Hepatocyte (in vitro differentiated cells): ENCODE data around the gene HBE1. TPM values are rescaled to one million over a fixed set of nuclear protein-coding genes. Genes with fewer than 3 reads are reported as not detected.

Experiments used
- DNase-seq: peaks from one replicate; pipeline ENCODE4 v3.0.0-alpha.2; 2016; ENCODE audit warnings: low spot score
- H2AFZ ChIP-seq: fragments of 200-600 bp; sonication (generic); 2 replicates; pipeline ENCODE4 v1.6.0; 2016; ENCODE audit warnings: antibody characterized with exemption, mild to moderate bottlenecking
- H3K27ac ChIP-seq: fragments of 200-600 bp; sonication (generic); 2 replicates; pipeline ENCODE4 v1.5.1; 2016; ENCODE audit warnings: mild to moderate bottlenecking
- H3K27me3 ChIP-seq: fragments of 200-600 bp; sonication (generic); 2 replicates; pipeline ENCODE4 v1.6.1; 2016
- H3K36me3 ChIP-seq: fragments of 200-600 bp; sonication (generic); replicated peaks from 2 replicates; pipeline ENCODE4 v1.5.1; 2016; ENCODE audit warnings: low read depth; ENCODE audit not compliant: insufficient read depth
- H3K4me1 ChIP-seq: fragments of 200-600 bp; sonication (generic); 2 replicates; pipeline ENCODE4 v1.5.1; 2016; ENCODE audit warnings: mild to moderate bottlenecking, moderate library complexity; ENCODE audit not compliant: insufficient read depth
- H3K4me2 ChIP-seq: fragments of 200-600 bp; sonication (generic); 2 replicates; pipeline ENCODE4 v1.6.0; 2016
- H3K4me3 ChIP-seq: fragments of 200-600 bp; sonication (generic); 2 replicates; pipeline ENCODE4 v1.5.1; 2016; ENCODE audit warnings: mild to moderate bottlenecking
- H3K79me2 ChIP-seq: fragments of 200-600 bp; sonication (generic); 2 replicates; pipeline ENCODE4 v1.6.0; 2017; ENCODE audit warnings: mild to moderate bottlenecking
- H3K9me2 ChIP-seq: fragments of 200-600 bp; sonication (generic); replicated peaks from 2 replicates; pipeline ENCODE4 v1.6.0; 2017; ENCODE audit warnings: mild to moderate bottlenecking; ENCODE audit not compliant: insufficient read depth
- H3K9me3 ChIP-seq: fragments of 200-600 bp; sonication (generic); 2 replicates; pipeline ENCODE4 v1.5.1; 2016; ENCODE audit warnings: low read depth, mild to moderate bottlenecking
- H4K20me1 ChIP-seq: fragments of 200-600 bp; sonication (generic); 2 replicates; pipeline ENCODE4 v1.6.0; 2016; ENCODE audit warnings: mild to moderate bottlenecking; ENCODE audit not compliant: insufficient read depth, poor library complexity, severe bottlenecking
- CTCF ChIP-seq: fragments of 200-600 bp; sonication (generic); IDR thresholded peaks from 2 replicates; pipeline ENCODE4 v1.5.1; 2016; ENCODE audit warnings: antibody characterized with exemption, mild to moderate bottlenecking; ENCODE audit not compliant: poor library complexity
- EZH2 ChIP-seq: fragments of 200-600 bp; sonication (generic); IDR thresholded peaks from 2 replicates; pipeline ENCODE4 v1.6.1; 2016; ENCODE audit warnings: antibody characterized with exemption, mild to moderate bottlenecking, borderline replicate concordance
- EZH2phosphoT487 ChIP-seq: fragments of 200-600 bp; sonication (generic); IDR thresholded peaks from one replicate; pipeline ENCODE4 v1.6.1; 2018; ENCODE audit warnings: antibody characterized with exemption, mild to moderate bottlenecking, low read depth, moderate library complexity; ENCODE audit not compliant: unreplicated experiment, severe bottlenecking
- WGBS: methylation state at CpG from one replicate; pipeline ENCODE4 v1.1.6; 2016; ENCODE audit warnings: low lambda C conversion rate; ENCODE audit errors: missing lambda C conversion rate; 5-methylcytosine and 5-hydroxymethylcytosine counted together
- polyA plus RNA-seq: library from polyadenylated mRNA; unstranded; fragments of >200 nt; fragmentation: Nextera tagmentation; extraction: Ambion mirVana; gene quantifications from 2 replicates; pipeline ENCODE4 v1.2.1, GENCODE V29; 2016
- total RNA-seq: library from RNA; depleted of rRNA; stranded (reverse); fragments of >200 nt; gene quantifications from 2 replicates; pipeline ENCODE4 v1.2.3, GENCODE V29; 2014

HBE1 gene
- total and polyA plus RNA-seq, 2 experiments from 2014 or later, result 0.25 to 1.1 TPM

- Histone ChIP-seq H3K27ac (no peak within 1 kb of the TSS), H3K4me3 (no peak within 1 kb of the TSS), H3K9me2 (no peaks in the 10 kb centered on the region), H3K9me3 (no peaks in the 10 kb centered on the region), H3K4me2 (no peak within 1 kb of the TSS), H4K20me1 (no peaks in the 10 kb centered on the region), H3K27me3 (peaks cover 3% of the 10 kb centered on the region), H3K36me3 (peaks cover 3% of the 10 kb centered on the region), H3K4me1 (no peaks in the 10 kb centered on the region), H2AFZ (no peak within 1 kb of the TSS), H3K79me2 (no peaks in the 10 kb centered on the region)
- WGBS, result 90% methylated on average over 2 of the region's 2 CpGs
- DNase-seq, result no peak
- TF ChIP-seq CTCF (no peak), EZH2 (no peak), EZH2phosphoT487 (no peak)
These were observed 32.1 kb upstream of the HBE1 start, which contains the start of gene OR51B4 for GRCh38 chr11:5301846-5302245. OR51B4 (minus strand) TSS chr11:5301946; CDS start chr11:5301946, 0 bp downstream.

GRCh38 chr11:5300251-5300650 is 30.5 kb upstream of the HBE1 start:
- no peak for DNase-seq
- WGBS, result 56% methylated on average over 3 of the region's 3 CpGs
- H3K79me2 ChIP-seq, result no peaks in the 10 kb centered on the region
- H3K9me2 ChIP-seq, result no peaks in the 10 kb centered on the region
- no peaks in the 10 kb centered on the region for H3K4me1 ChIP-seq
- H4K20me1 ChIP-seq, result no peaks in the 10 kb centered on the region
- no peak overlapping the region for H3K27ac ChIP-seq
- no peak overlapping the region for H3K4me2 ChIP-seq
- TF ChIP-seq CTCF, result no peak
- H3K4me3 ChIP-seq, result no peak overlapping the region
- no peak overlapping the region for H2AFZ ChIP-seq
- peaks cover 3% of the 10 kb centered on the region for H3K36me3 ChIP-seq
- peaks cover 9% of the 10 kb centered on the region for H3K27me3 ChIP-seq
- H3K9me3 ChIP-seq, result no peaks in the 10 kb centered on the region

- H3K9me3 ChIP-seq, result no peaks in the 10 kb centered on the region
- WGBS, result 36% methylated on average over 1 of the region's 1 CpG
- H3K36me3 ChIP-seq, result peaks cover 3% of the 10 kb centered on the region
- TF ChIP-seq EZH2, result no peak
- no peak for TF ChIP-seq EZH2phosphoT487
- no peak for TF ChIP-seq CTCF
- H3K9me2 ChIP-seq, result no peaks in the 10 kb centered on the region
- no peaks in the 10 kb centered on the region for H4K20me1 ChIP-seq
- no peak overlapping the region for H2AFZ ChIP-seq
- no peak for DNase-seq
- no peak overlapping the region for H3K4me2 ChIP-seq
- peaks cover 9% of the 10 kb centered on the region for H3K27me3 ChIP-seq
- no peaks in the 10 kb centered on the region for H3K79me2 ChIP-seq
- no peaks in the 10 kb centered on the region for H3K4me1 ChIP-seq
- H3K27ac ChIP-seq, result no peak overlapping the region
- H3K4me3 ChIP-seq, result no peak overlapping the region
These were observed 28.7 kb upstream of the HBE1 start for GRCh38 chr11:5298451-5298850.
